Cerebellar nuclear complex (tissue), 1 donor: ENCODE data around the gene USP17L12.
"Not testable (repeated sequence)": the region's sequence is repeated elsewhere in the genome, so short reads cannot be mapped to it uniquely, and the experiment has no call there.

Source experiments
- DNase-seq, 2 experiments: peaks; one replicate each; lab custom pipeline; 2025; lab: John Stamatoyannopoulos, UW

USP17L12 gene

GRCh38 chr4:9219852-9220251 is at the start of gene USP17L12:
USP17L12 (plus strand) TSS chr4:9220152; CDS start chr4:9220152, 0 bp downstream.
- not testable (repeated sequence) for DNase-seq

- not testable (repeated sequence) for DNase-seq
Measured at GRCh38 chr4:9210357-9210756, 9.6 kb upstream of the USP17L12 start, which contains the start of gene USP17L10. USP17L10 (plus strand) TSS chr4:9210657; CDS start chr4:9210657, 0 bp downstream.

GRCh38 chr4:9214701-9215100 is 5.3 kb upstream of the USP17L12 start:
- not testable (repeated sequence) for DNase-seq

GRCh38 chr4:9215105-9215504 is 4.8 kb upstream of the USP17L12 start, which contains the start of gene USP17L11:
USP17L11 (plus strand) TSS chr4:9215405; CDS start chr4:9215405, 0 bp downstream.
- DNase-seq, result not testable (repeated sequence)

GRCh38 chr4:9224596-9224995 is 4.6 kb downstream of the USP17L12 start, which contains the start of gene USP17L13:
USP17L13 (plus strand) TSS chr4:9224896; CDS start chr4:9224896, 0 bp downstream.
- DNase-seq, result not testable (repeated sequence)

- DNase-seq, result not testable (repeated sequence)
Measured at GRCh38 chr4:9230249-9230648, 10.3 kb downstream of the USP17L12 start.

GRCh38 chr4:9234085-9234484 is 14.1 kb downstream of the USP17L12 start, which contains the start of gene USP17L15:
USP17L15 (plus strand) TSS chr4:9234385; CDS start chr4:9234385, 0 bp downstream.
- DNase-seq, result not testable (repeated sequence)

- not testable (repeated sequence) for DNase-seq
Measured at GRCh38 chr4:9238461-9238860, 18.5 kb downstream of the USP17L12 start.

- DNase-seq, result not testable (repeated sequence)
Measured at GRCh38 chr4:9243579-9243978, 23.6 kb downstream of the USP17L12 start, which contains the start of gene USP17L17. USP17L17 (plus strand) TSS chr4:9243879; CDS start chr4:9243879, 0 bp downstream.

- DNase-seq, result not testable (repeated sequence)
Measured at GRCh38 chr4:9247953-9248680, 28.2 kb downstream of the USP17L12 start, which contains the start of gene USP17L18. USP17L18 (plus strand) TSS chr4:9248630; CDS start chr4:9248630, 0 bp downstream.

- DNase-seq, result not testable (repeated sequence)
Measured at GRCh38 chr4:9253078-9253477, 33.1 kb downstream of the USP17L12 start, which contains the start of gene USP17L19. USP17L19 (plus strand) TSS chr4:9253378; CDS start chr4:9253378, 0 bp downstream.

- DNase-seq, result not testable (repeated sequence)
Measured at GRCh38 chr4:9257824-9258223, 37.9 kb downstream of the USP17L12 start, which contains the start of gene USP17L20. USP17L20 (plus strand) TSS chr4:9258124; CDS start chr4:9258124, 0 bp downstream.

GRCh38 chr4:9262572-9262971 is 42.6 kb downstream of the USP17L12 start, which contains the start of gene USP17L21:
USP17L21 (plus strand) TSS chr4:9262872; CDS start chr4:9262872, 0 bp downstream.
- not testable (repeated sequence) for DNase-seq

GRCh38 chr4:9267319-9267718 is 47.4 kb downstream of the USP17L12 start, which contains the start of gene USP17L22:
USP17L22 (plus strand) TSS chr4:9267619; CDS start chr4:9267619, 0 bp downstream.
- not testable (repeated sequence) for DNase-seq
